ENCODE results near the gene HOXA9. TPM values are rescaled to one million over a fixed set of nuclear protein-coding genes. Genes with fewer than 3 reads are reported as not detected.

HOXA9 gene
- total RNA-seq, 1 experiment from 2014 or later = 91.0 TPM

- CTCF ChIA-PET = interaction anchor here (0.9 to 3.4 kb wide), 7 partner anchors 10 to 1269 kb away, joined by 3 to 62 read pairs (median 6); partner anchors contain the start of gene HOXA3
- intact Hi-C loops (cut with micrococcal nuclease) = loop anchor here (5.0 to 10.0 kb wide), 4 partner anchors 880 to 1595 kb away; partner anchors contain the start of genes CBX3 and HNRNPA2B1
- Histone ChIP-seq H3K4me2 (ENCODE audit: low read length) (peak overlapping the region; percentile 97), H3K9me3 (ENCODE audit: control insufficient read depth in 1 of 2, insufficient read depth in 1 of 2, low read depth in 1 of 2, low read length in 2 of 2) (no peaks in the 10 kb centered on the region), H4K20me1 (ENCODE audit: insufficient read depth) (no peaks in the 10 kb centered on the region), H3K36me3 (ENCODE audit: control insufficient read depth in 1 of 2, insufficient read depth in 2 of 2, low read length in 2 of 2) (peaks cover 0 to 4% of the 10 kb centered on the region in 2 experiments; a peak in 1 of 4 replicates), H3K79me2 (ENCODE audit: insufficient read depth, low read length) (peaks cover 60% of the 10 kb centered on the region), H3K9me2 (ENCODE audit: insufficient read depth) (no peaks in the 10 kb centered on the region), H2AFZ (ENCODE audit: low read depth, low read length, poor library complexity, severe bottlenecking) (no peak overlapping the region), H3K4me1 (ENCODE audit: control insufficient read depth in 1 of 2, insufficient read depth in 2 of 2, low read length in 2 of 2) (peaks cover 18 to 63% of the 10 kb centered on the region in 2 experiments), H3K27ac (ENCODE audit: low read depth, low read length) (peak overlapping the region; percentile 91; the same call in 1 of the 2 replicates), H3K27me3 (ENCODE audit: insufficient read depth, low read length) (no peaks in the 10 kb centered on the region), H3K4me3 (replicated peaks in 1 of 2; ENCODE audit: low read depth in 1 of 2, low read length in 2 of 2) (peak overlapping the region; percentile 77 to 84), H3K9ac (ENCODE audit: low read length) (peak overlapping the region; percentile 89)
- no peak for DNase-seq (ENCODE audit: low read depth, low spot score)
- no peak for ATAC-seq
- TF ChIP-seq EZH2phosphoT487 (IDR thresholded peaks at IDR 0.05; ENCODE audit: borderline replicate concordance) (no peak), CTCF (IDR thresholded peaks at IDR 0.05 in 2 of 3, conservative IDR thresholded peaks at IDR 0.05 in 1 of 3; ENCODE audit: borderline replicate concordance in 1 of 3, insufficient read depth in 1 of 3, low read depth in 2 of 3, low read length in 2 of 3) (no peak), SRF (IDR thresholded peaks at IDR 0.05; ENCODE audit: low read depth) (no peak), ZFX (IDR thresholded peaks at IDR 0.05) (no peak), CBX3 (IDR thresholded peaks at IDR 0.05; ENCODE audit: low read depth) (no peak), FOSL1 (IDR thresholded peaks at IDR 0.05; ENCODE audit: low read depth) (no peak), RAD21 (IDR thresholded peaks at IDR 0.05; ENCODE audit: low read depth) (no peak), EGR1 (IDR thresholded peaks at IDR 0.05; ENCODE audit: low read depth) (no peak), TCF7L2 (IDR thresholded peaks at IDR 0.05; ENCODE audit: borderline replicate concordance, extremely low read depth, insufficient read depth, insufficient read length) (no peak), EZH2 (IDR thresholded peaks at IDR 0.05) (no peak), SIN3A (IDR thresholded peaks at IDR 0.05; ENCODE audit: low read depth) (no peak), JUND (IDR thresholded peaks at IDR 0.05) (no peak), ELF1 (IDR thresholded peaks at IDR 0.05; ENCODE audit: borderline replicate concordance, low read depth) (no peak), ZNF274 (IDR thresholded peaks at IDR 0.05; ENCODE audit: low read depth, low read length) (no peak)
- TF ChIP-seq, protein P1, sequence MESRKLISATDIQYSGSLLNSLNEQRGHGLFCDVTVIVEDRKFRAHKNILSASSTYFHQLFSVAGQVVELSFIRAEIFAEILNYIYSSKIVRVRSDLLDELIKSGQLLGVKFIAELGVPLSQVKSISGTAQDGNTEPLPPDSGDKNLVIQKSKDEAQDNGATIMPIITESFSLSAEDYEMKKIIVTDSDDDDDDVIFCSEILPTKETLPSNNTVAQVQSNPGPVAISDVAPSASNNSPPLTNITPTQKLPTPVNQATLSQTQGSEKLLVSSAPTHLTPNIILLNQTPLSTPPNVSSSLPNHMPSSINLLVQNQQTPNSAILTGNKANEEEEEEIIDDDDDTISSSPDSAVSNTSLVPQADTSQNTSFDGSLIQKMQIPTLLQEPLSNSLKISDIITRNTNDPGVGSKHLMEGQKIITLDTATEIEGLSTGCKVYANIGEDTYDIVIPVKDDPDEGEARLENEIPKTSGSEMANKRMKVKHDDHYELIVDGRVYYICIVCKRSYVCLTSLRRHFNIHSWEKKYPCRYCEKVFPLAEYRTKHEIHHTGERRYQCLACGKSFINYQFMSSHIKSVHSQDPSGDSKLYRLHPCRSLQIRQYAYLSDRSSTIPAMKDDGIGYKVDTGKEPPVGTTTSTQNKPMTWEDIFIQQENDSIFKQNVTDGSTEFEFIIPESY (IDR thresholded peaks at IDR 0.05; ENCODE audit: extremely low read depth, insufficient replicate concordance, low read length) = no peak
- POLR2A ChIA-PET = interaction anchor here (0.6 to 1.4 kb wide), 3 partner anchors 10 to 303 kb away, joined by 3 to 4 read pairs (median 3); partner anchors contain the start of gene HOXA3
- BruUV-seq (replicated peaks) = no TSS peak
- RAD21 ChIA-PET (ENCODE audit: low non-redundant PET in 1 of 2, low total read pairs in 2 of 2, uncharacterized antibody in 2 of 2, unreplicated experiment in 2 of 2) = interaction anchor here in 1 of 2 experiments (2.1 kb wide), 1 partner anchor 794 kb away, joined by 12 read pairs; no protein-coding TSS in a partner anchor
Observed at GRCh38 chr7:27162561-27163287, 2.6 kb downstream of the HOXA9 start.
